GM19455 (cell line): ENCODE measurements around the gene NSD1.
"Not testable (repeated sequence)": the region's sequence is repeated elsewhere in the genome, so short reads cannot be mapped to it uniquely, and the experiment has no call there.

Experiments used
- ATAC-seq: cut with Tn5 transposase; IDR thresholded peaks from one replicate; pipeline ENCODE4 v1.9.1; 2021; ENCODE audit not compliant: unreplicated experiment

The NSD1 gene

GRCh38 chr5:177163500-177163899 lies 29.9 kb downstream of the NSD1 start:
- no peak for ATAC-seq

GRCh38 chr5:177169271-177169670 lies 35.7 kb downstream of the NSD1 start:
- no peak for ATAC-seq

- ATAC-seq: no peak
Observed at GRCh38 chr5:177171961-177172360, 38.4 kb downstream of the NSD1 start.

- ATAC-seq: no peak
Observed at GRCh38 chr5:177175336-177175735, 41.8 kb downstream of the NSD1 start.

- no peak for ATAC-seq
Observed at GRCh38 chr5:177176175-177176711, 42.7 kb downstream of the NSD1 start.

GRCh38 chr5:177177847-177178437 lies 44.4 kb downstream of the NSD1 start:
- not testable (repeated sequence) for ATAC-seq

GRCh38 chr5:177178733-177179304 lies 45.2 kb downstream of the NSD1 start:
- ATAC-seq: no peak

GRCh38 chr5:177179431-177179830 lies 45.9 kb downstream of the NSD1 start:
- ATAC-seq: no peak

- no peak for ATAC-seq
Observed at GRCh38 chr5:177183142-177183541, 49.6 kb downstream of the NSD1 start.

- no peak for ATAC-seq
Observed at GRCh38 chr5:177183766-177184360, 50.3 kb downstream of the NSD1 start.

- no peak for ATAC-seq
Observed at GRCh38 chr5:177185993-177186392, 52.4 kb downstream of the NSD1 start.

GRCh38 chr5:177186645-177187044 lies 53.1 kb downstream of the NSD1 start:
- no peak for ATAC-seq

GRCh38 chr5:177188775-177189174 lies 55.2 kb downstream of the NSD1 start:
- no peak for ATAC-seq

- ATAC-seq: no peak
Observed at GRCh38 chr5:177189416-177189815, 55.8 kb downstream of the NSD1 start.

- no peak for ATAC-seq
Observed at GRCh38 chr5:177189965-177190364, 56.4 kb downstream of the NSD1 start.

GRCh38 chr5:177194268-177194667 lies 60.7 kb downstream of the NSD1 start:
- ATAC-seq: no peak

GRCh38 chr5:177195307-177195952 lies 61.9 kb downstream of the NSD1 start:
- ATAC-seq: no peak

GRCh38 chr5:177198738-177199137 lies 65.2 kb downstream of the NSD1 start:
- ATAC-seq: no peak

- ATAC-seq: no peak
Observed at GRCh38 chr5:177204281-177204680, 70.7 kb downstream of the NSD1 start.

GRCh38 chr5:177209610-177210009 lies 76.0 kb downstream of the NSD1 start:
- ATAC-seq: no peak

- ATAC-seq: no peak
Observed at GRCh38 chr5:177212242-177212641, 78.7 kb downstream of the NSD1 start.

GRCh38 chr5:177220576-177220975 lies 87.0 kb downstream of the NSD1 start:
- ATAC-seq: no peak
